PFSK-1 (cell line): ENCODE data around the gene B3GAT1.

Source experiments
- POLR2AphosphoS5 ChIP-seq: IDR thresholded peaks from 2 replicates; pipeline ENCODE4 v1.6.1; 2012; ENCODE audit warnings: low read depth, mild to moderate bottlenecking, control low read depth, low read length, moderate library complexity
- TF ChIP-seq, protein P1 (sequence below), 2 experiments: IDR thresholded peaks; 2 replicates each; pipeline versions ENCODE4 v1.6.1 to v1.8.0; 2011 to 2012; ENCODE audit warnings: low read depth in 2 of 2, low read length in 2 of 2, control low read depth in 1 of 2, inconsistent platforms in 1 of 2, mild to moderate bottlenecking in 1 of 2, moderate library complexity in 1 of 2; ENCODE audit not compliant: insufficient read depth in 1 of 2

DNA sequence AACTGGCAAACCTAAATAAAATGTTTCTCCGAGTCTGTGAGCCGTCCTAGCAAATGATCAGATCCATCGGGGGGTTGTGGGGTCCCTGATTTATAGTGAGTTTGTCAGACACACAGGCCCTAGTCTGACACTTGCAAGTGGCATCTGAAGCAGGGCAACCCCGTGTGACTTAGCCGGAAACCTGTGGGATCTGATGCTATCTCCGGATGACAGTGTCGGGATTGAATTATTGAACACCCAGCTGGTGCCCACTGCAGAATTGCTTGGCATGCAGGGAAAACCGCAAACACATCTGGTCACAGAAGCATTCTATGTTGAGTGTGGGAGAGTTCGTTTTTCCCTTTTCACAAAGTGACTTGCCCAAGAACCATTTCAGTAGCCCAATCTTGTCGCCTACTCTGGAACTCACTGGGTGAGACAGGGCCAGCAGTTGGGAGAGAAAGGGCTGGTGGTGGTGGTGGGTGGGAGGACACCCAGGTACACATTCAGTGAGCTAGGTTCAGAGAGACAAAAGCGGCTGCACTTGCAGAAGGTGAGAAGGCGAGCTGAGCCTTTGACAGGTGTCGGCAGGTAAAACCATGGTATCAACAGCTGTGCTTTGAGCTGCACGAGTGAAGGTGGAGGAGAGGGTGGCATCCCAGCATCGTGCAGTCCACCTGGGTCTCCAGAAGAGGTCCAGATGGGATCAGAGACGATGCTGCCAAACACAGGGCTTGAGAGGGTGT lies 33.7 kb upstream of the B3GAT1 start:
- no peak for TF ChIP-seq POLR2AphosphoS5
- TF ChIP-seq, protein P1, sequence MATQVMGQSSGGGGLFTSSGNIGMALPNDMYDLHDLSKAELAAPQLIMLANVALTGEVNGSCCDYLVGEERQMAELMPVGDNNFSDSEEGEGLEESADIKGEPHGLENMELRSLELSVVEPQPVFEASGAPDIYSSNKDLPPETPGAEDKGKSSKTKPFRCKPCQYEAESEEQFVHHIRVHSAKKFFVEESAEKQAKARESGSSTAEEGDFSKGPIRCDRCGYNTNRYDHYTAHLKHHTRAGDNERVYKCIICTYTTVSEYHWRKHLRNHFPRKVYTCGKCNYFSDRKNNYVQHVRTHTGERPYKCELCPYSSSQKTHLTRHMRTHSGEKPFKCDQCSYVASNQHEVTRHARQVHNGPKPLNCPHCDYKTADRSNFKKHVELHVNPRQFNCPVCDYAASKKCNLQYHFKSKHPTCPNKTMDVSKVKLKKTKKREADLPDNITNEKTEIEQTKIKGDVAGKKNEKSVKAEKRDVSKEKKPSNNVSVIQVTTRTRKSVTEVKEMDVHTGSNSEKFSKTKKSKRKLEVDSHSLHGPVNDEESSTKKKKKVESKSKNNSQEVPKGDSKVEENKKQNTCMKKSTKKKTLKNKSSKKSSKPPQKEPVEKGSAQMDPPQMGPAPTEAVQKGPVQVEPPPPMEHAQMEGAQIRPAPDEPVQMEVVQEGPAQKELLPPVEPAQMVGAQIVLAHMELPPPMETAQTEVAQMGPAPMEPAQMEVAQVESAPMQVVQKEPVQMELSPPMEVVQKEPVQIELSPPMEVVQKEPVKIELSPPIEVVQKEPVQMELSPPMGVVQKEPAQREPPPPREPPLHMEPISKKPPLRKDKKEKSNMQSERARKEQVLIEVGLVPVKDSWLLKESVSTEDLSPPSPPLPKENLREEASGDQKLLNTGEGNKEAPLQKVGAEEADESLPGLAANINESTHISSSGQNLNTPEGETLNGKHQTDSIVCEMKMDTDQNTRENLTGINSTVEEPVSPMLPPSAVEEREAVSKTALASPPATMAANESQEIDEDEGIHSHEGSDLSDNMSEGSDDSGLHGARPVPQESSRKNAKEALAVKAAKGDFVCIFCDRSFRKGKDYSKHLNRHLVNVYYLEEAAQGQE (IDR thresholded peaks at IDR 0.05; ENCODE audit: insufficient read depth in 1 of 2, low read depth in 2 of 2, low read length in 2 of 2): no peak
